IgD-negative memory B cell (primary cell): ENCODE measurements around the gene PLK3. TPM values are rescaled to one million over a fixed set of nuclear protein-coding genes. Genes with fewer than 3 reads are reported as not detected.
"Not testable (repeated sequence)": the region's sequence is repeated elsewhere in the genome, so short reads cannot be mapped to it uniquely, and the experiment has no call there.

Source experiments
- H3K27ac Mint-ChIP-seq, 3 donors: one replicate each; pipeline ENCODE4 v1.8.0; 2020 to 2022; ENCODE audit warnings: mild to moderate bottlenecking in 3 of 3, mixed read lengths in 3 of 3, moderate library complexity in 1 of 3
- H3K27me3 Mint-ChIP-seq: one replicate; pipeline ENCODE4 v1.8.0; 2021; ENCODE audit warnings: mixed read lengths
- H3K36me3 Mint-ChIP-seq: one replicate; pipeline ENCODE4 v1.8.0; 2020; ENCODE audit warnings: mild to moderate bottlenecking, mixed read lengths
- H3K4me1 Mint-ChIP-seq, 3 donors: one replicate each; pipeline ENCODE4 v1.8.0; 2020 to 2022; ENCODE audit warnings: mixed read lengths in 3 of 3, mild to moderate bottlenecking in 1 of 3
- H3K4me3 Mint-ChIP-seq, 4 donors: one replicate each; pipeline ENCODE4 v1.8.0; 2020 to 2022; ENCODE audit warnings: mild to moderate bottlenecking in 4 of 4, mixed read lengths in 4 of 4, moderate library complexity in 3 of 4
- H3K9me3 Mint-ChIP-seq, 3 donors: one replicate each; pipeline ENCODE4 v1.8.0; 2020 to 2021; ENCODE audit warnings: mixed read lengths in 3 of 3, mild to moderate bottlenecking in 1 of 3
- polyA plus RNA-seq: library from polyadenylated mRNA; unstranded; fragments of 300-500 nt; fragmentation: Illumina TruSeq; gene quantifications from one replicate; pipeline ENCODE4 v1.2.3, GENCODE V29; 2021

PLK3 gene
- polyA plus RNA-seq, 1 donor from 2014 or later: 9.6 TPM

GRCh38 chr1:44824392-44824791 lies 24.2 kb downstream of the PLK3 start:
- not testable (repeated sequence) for H3K4me3 Mint-ChIP-seq, H3K4me1 Mint-ChIP-seq, H3K27me3 Mint-ChIP-seq, H3K36me3 Mint-ChIP-seq, H3K9me3 Mint-ChIP-seq
- peak overlapping the region in 1 of 3 donors; percentile 14 for H3K27ac Mint-ChIP-seq

GRCh38 chr1:44826375-44827196 lies 26.4 kb downstream of the PLK3 start:
- no peak overlapping the region for H3K4me3 Mint-ChIP-seq
- H3K4me1 Mint-ChIP-seq: peaks cover 0 to 3% (median 0%) of the 10 kb centered on the region in 3 donors
- H3K27me3 Mint-ChIP-seq: no peaks in the 10 kb centered on the region
- peak overlapping the region in 1 of 3 donors; percentile 71 for H3K27ac Mint-ChIP-seq
- H3K36me3 Mint-ChIP-seq: no peaks in the 10 kb centered on the region
- H3K9me3 Mint-ChIP-seq: no peaks in the 10 kb centered on the region

GRCh38 chr1:44827197-44828002 lies 27.2 kb downstream of the PLK3 start:
- Mint-ChIP-seq H3K4me1 (peaks cover 0 to 3% (median 0%) of the 10 kb centered on the region in 3 donors), H3K27ac (peak overlapping the region in 1 of 3 donors; percentile 28), H3K4me3 (no peak overlapping the region), H3K36me3 (no peaks in the 10 kb centered on the region), H3K27me3 (no peaks in the 10 kb centered on the region), H3K9me3 (no peaks in the 10 kb centered on the region)

GRCh38 chr1:44828003-44828651 lies 27.9 kb downstream of the PLK3 start:
- Mint-ChIP-seq H3K27me3 (no peaks in the 10 kb centered on the region), H3K27ac (peak overlapping the region in 1 of 3 donors; percentile 28), H3K4me3 (no peak overlapping the region), H3K36me3 (no peaks in the 10 kb centered on the region), H3K9me3 (no peaks in the 10 kb centered on the region), H3K4me1 (peaks cover 0 to 3% (median 0%) of the 10 kb centered on the region in 3 donors)

GRCh38 chr1:44828841-44829440 lies 28.8 kb downstream of the PLK3 start:
- Mint-ChIP-seq H3K4me3 (no peak overlapping the region), H3K27me3 (no peaks in the 10 kb centered on the region), H3K4me1 (peaks cover 0 to 5% (median 1%) of the 10 kb centered on the region in 3 donors), H3K27ac (no peak overlapping the region), H3K36me3 (no peaks in the 10 kb centered on the region), H3K9me3 (no peaks in the 10 kb centered on the region)

GRCh38 chr1:44829506-44830384 lies 29.6 kb downstream of the PLK3 start:
- Mint-ChIP-seq H3K27ac (no peak overlapping the region), H3K27me3 (no peaks in the 10 kb centered on the region), H3K4me1 (peaks cover 0 to 6% (median 3%) of the 10 kb centered on the region in 3 donors), H3K9me3 (no peaks in the 10 kb centered on the region), H3K4me3 (no peak overlapping the region), H3K36me3 (no peaks in the 10 kb centered on the region)

- Mint-ChIP-seq H3K4me3 (no peak overlapping the region), H3K36me3 (no peaks in the 10 kb centered on the region), H3K9me3 (no peaks in the 10 kb centered on the region), H3K4me1 (peaks cover 3 to 12% (median 6%) of the 10 kb centered on the region in 3 donors), H3K27ac (peak overlapping the region in 1 of 3 donors; percentile 21), H3K27me3 (no peaks in the 10 kb centered on the region)
Measured at GRCh38 chr1:44830900-44831304, 30.7 kb downstream of the PLK3 start.

GRCh38 chr1:44831516-44831915 lies 31.3 kb downstream of the PLK3 start:
- H3K4me3 Mint-ChIP-seq: peak overlapping the region in 1 of 4 donors; percentile 13
- H3K9me3 Mint-ChIP-seq: no peaks in the 10 kb centered on the region
- H3K27ac Mint-ChIP-seq: peak overlapping the region in 1 of 3 donors; percentile 21
- peaks cover 6 to 12% (median 9%) of the 10 kb centered on the region in 3 donors for H3K4me1 Mint-ChIP-seq
- no peaks in the 10 kb centered on the region for H3K36me3 Mint-ChIP-seq
- no peaks in the 10 kb centered on the region for H3K27me3 Mint-ChIP-seq

GRCh38 chr1:44832056-44832705 lies 32.0 kb downstream of the PLK3 start:
- Mint-ChIP-seq H3K27ac (no peak overlapping the region), H3K4me3 (no peak overlapping the region)

GRCh38 chr1:44834328-44834727 lies 34.2 kb downstream of the PLK3 start:
- Mint-ChIP-seq H3K27ac (no peak overlapping the region), H3K27me3 (peaks cover under 1% of the 10 kb centered on the region), H3K4me3 (no peak overlapping the region), H3K9me3 (no peaks in the 10 kb centered on the region), H3K4me1 (peaks cover 6 to 14% (median 9%) of the 10 kb centered on the region in 3 donors), H3K36me3 (no peaks in the 10 kb centered on the region)

More at GRCh38 chr1:44832056-44832705, 32.0 kb downstream of the PLK3 start:
- Mint-ChIP-seq H3K9me3 (no peaks in the 10 kb centered on the region), H3K27me3 (no peaks in the 10 kb centered on the region), H3K36me3 (no peaks in the 10 kb centered on the region), H3K4me1 (peaks cover 6 to 14% (median 9%) of the 10 kb centered on the region in 3 donors)

GRCh38 chr1:44835738-44836675 lies 35.8 kb downstream of the PLK3 start:
- Mint-ChIP-seq H3K27ac (no peak overlapping the region), H3K27me3 (peaks cover 4% of the 10 kb centered on the region), H3K4me1 (peaks cover 6 to 14% (median 9%) of the 10 kb centered on the region in 3 donors), H3K36me3 (no peaks in the 10 kb centered on the region), H3K9me3 (no peaks in the 10 kb centered on the region), H3K4me3 (peak overlapping the region in 3 of 4 donors; percentile 27 to 84 (median 65))

GRCh38 chr1:44838294-44838693 lies 38.1 kb downstream of the PLK3 start:
- H3K9me3 Mint-ChIP-seq, H3K4me3 Mint-ChIP-seq, H3K27ac Mint-ChIP-seq: not testable (repeated sequence)

More at GRCh38 chr1:44838294-44838693, 38.1 kb downstream of the PLK3 start:
- H3K27me3 Mint-ChIP-seq: peaks cover 17% of the 10 kb centered on the region
- peaks cover 6 to 18% (median 14%) of the 10 kb centered on the region in 3 donors for H3K4me1 Mint-ChIP-seq
- not testable (repeated sequence) for H3K36me3 Mint-ChIP-seq
